Measurements from ENCODE around the gene TRIM60.

DNA sequence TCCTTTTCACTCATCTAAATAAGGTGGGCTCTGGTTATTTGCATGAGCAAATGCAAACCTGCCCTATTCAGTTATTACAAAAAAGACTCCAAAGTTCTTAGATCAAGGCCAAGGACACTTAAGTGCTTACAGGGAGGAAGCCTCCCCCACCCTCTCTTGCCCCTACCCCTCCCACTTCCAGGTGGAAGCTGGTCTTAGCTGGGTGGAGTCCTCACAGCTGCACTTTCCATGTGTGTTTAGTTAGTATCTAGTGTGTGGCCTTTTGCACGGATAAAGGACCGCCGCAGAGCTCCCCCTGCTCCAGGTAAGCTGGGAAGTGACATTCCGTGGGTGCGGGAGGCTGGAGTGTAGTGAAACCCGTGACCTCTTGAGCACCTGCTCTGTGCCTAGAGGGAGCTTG, 21.8 kb downstream of the TRIM60 start, which contains the start of gene TRIM75:
- TF ChIP-seq EZH2 (IDR thresholded peaks at IDR 0.05; ENCODE audit: insufficient read depth, low read length) = no peak
- TF ChIP-seq, protein P1, sequence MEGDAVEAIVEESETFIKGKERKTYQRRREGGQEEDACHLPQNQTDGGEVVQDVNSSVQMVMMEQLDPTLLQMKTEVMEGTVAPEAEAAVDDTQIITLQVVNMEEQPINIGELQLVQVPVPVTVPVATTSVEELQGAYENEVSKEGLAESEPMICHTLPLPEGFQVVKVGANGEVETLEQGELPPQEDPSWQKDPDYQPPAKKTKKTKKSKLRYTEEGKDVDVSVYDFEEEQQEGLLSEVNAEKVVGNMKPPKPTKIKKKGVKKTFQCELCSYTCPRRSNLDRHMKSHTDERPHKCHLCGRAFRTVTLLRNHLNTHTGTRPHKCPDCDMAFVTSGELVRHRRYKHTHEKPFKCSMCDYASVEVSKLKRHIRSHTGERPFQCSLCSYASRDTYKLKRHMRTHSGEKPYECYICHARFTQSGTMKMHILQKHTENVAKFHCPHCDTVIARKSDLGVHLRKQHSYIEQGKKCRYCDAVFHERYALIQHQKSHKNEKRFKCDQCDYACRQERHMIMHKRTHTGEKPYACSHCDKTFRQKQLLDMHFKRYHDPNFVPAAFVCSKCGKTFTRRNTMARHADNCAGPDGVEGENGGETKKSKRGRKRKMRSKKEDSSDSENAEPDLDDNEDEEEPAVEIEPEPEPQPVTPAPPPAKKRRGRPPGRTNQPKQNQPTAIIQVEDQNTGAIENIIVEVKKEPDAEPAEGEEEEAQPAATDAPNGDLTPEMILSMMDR (IDR thresholded peaks at IDR 0.05; ENCODE audit: insufficient read depth, low read depth, low read length) = no peak
